HUES64 (cell line): ENCODE results near the gene COL9A3.

ENCODE experiments used
- H3K27ac ChIP-seq: 2 replicates; pipeline ENCODE4 v1.7.0; 2013; ENCODE audit warnings: low read depth, low read length, inconsistent platforms
- H3K27me3 ChIP-seq: 2 replicates; pipeline ENCODE4 v1.6.1; 2013; ENCODE audit warnings: mild to moderate bottlenecking, low read length; ENCODE audit not compliant: insufficient read depth
- H3K36me3 ChIP-seq: 2 replicates; pipeline ENCODE4 v1.6.1; 2013; ENCODE audit warnings: mild to moderate bottlenecking, low read length; ENCODE audit not compliant: insufficient read depth
- H3K4me1 ChIP-seq: 2 replicates; pipeline ENCODE4 v1.6.1; 2013; ENCODE audit warnings: mild to moderate bottlenecking, low read length, moderate library complexity; ENCODE audit not compliant: insufficient read depth
- H3K4me3 ChIP-seq: 2 replicates; pipeline ENCODE4 v1.5.1; 2013; ENCODE audit warnings: mild to moderate bottlenecking, low read length, moderate library complexity
- H3K9ac ChIP-seq: 2 replicates; pipeline ENCODE4 v1.6.1; 2013; ENCODE audit warnings: mild to moderate bottlenecking, low read depth, low read length
- H3K9me3 ChIP-seq: 2 replicates; pipeline ENCODE4 v1.6.1; 2013; ENCODE audit warnings: low read depth, low read length; ENCODE audit not compliant: insufficient read depth
- WGBS: fragments of 150-250, 120-280 bp; methylation state at CpG from one replicate; pipeline ENCODE4 v1.1.7; 2013; ENCODE audit warnings: missing lambda C conversion rate; 5-methylcytosine and 5-hydroxymethylcytosine counted together

Gene COL9A3

DNA sequence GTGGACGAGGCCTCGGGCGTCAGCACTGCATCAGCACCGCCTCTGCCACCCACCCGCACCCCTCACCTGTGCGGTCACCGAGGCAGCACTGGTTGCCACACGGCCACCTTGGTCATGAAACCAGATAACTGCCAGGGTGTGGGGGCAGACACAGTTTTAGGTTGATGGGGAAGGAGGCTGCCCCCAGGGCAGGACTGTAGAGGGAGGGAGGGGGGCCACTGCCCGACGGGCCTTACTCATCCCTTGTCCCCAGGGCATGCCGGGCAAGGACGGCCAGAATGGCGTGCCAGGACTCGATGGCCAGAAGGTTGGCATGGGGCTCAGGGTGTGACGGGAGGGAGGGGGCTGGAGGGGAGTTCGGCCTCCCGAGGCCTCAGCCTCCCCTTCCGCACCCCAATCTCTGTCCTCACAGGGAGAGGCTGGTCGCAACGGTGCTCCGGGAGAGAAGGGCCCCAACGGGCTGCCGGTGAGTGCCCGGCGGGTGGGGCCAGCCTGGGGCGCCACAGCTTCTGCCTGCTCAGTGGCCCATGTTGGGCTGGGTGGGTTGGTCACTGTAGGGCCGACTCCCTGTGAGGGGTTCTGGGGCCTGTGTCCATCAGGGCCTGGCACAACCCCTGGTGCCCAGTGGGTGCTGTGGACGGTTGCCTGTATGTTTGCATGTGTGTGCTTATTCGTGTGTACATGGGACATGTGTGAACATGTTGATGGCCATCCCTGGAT, 11.8 kb downstream of the COL9A3 start:
- Histone ChIP-seq H3K27me3 (no peaks in the 10 kb centered on the region; the same call in 1 of the 2 replicates), H3K9ac (no peak overlapping the region), H3K36me3 (peaks cover 31% of the 10 kb centered on the region), H3K9me3 (no peaks in the 10 kb centered on the region), H3K4me3 (no peak overlapping the region), H3K4me1 (peaks cover 16% of the 10 kb centered on the region), H3K27ac (no peak overlapping the region)
- 97% methylated on average over 29 of the region's 29 CpGs for WGBS

DNA sequence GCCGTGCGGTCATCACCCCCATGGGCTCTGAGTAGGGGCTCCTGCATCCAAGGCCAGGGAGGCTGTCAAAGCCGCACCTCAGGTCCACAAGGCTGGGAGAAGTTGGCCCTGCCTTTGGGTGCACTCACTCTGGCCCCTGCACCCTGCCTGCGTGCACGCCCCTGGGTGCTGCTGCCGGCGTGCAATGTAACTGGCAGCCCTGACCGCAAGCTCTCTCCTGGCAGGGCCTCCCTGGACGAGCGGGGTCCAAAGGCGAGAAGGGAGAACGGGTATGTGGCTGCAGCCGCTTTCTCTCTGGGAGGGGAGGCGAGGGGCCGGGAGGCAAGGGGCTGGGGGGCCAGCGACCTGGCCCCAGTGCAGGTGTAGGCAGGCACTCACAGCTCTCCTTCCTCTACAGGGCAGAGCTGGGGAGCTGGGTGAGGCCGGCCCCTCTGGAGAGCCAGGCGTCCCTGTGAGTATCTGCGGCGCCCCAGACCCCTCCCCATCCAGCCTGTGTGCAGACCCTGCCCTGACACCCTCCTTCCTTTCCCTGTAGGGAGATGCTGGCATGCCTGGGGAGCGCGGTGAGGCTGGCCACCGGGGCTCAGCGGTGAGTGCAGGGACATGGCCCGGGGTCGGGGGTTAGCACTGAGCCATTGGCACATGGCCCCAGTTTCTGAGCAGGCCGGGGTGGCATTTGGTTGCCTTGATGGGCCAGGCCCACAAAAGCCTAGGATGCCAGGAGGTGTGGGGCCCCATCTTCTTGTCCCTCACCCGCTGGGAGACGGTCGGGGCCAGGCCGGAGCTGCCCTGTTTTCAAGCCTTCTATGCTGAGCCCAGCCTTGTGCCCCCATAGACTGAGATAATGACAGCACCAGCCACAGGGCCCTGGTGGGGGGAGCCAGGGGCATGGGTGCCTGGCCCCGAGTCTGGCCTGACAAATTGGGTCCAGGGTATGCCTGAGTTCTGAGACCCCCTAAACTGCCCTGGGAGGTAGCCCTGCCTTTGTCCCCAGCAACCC, 12.7 kb downstream of the COL9A3 start:
- Histone ChIP-seq H3K36me3 (peaks cover 36% of the 10 kb centered on the region), H3K9me3 (no peaks in the 10 kb centered on the region), H3K4me3 (no peak overlapping the region), H3K4me1 (peaks cover 13% of the 10 kb centered on the region), H3K27ac (no peak overlapping the region), H3K9ac (no peak overlapping the region), H3K27me3 (no peaks in the 10 kb centered on the region; the same call in 1 of the 2 replicates)
- 96% methylated on average over 32 of the region's 32 CpGs for WGBS

DNA sequence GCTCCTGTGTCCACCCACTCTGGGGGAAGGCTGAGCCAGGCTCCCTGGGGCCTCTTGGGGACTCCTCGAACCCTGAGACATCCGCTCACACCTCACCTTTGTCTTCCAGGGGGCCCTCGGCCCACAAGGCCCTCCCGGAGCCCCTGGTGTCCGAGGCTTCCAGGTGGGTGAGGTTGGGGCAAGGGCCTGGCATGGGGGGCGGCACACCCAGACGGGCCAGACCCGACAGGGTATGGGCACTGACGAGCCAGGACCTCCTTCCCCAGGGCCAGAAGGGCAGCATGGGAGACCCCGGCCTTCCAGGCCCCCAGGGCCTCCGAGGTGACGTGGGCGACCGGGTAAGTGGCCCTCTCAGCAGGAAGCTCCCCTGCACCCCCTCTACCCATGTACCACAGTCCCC, 13.4 kb downstream of the COL9A3 start:
- Histone ChIP-seq H3K4me1 (peaks cover 12% of the 10 kb centered on the region), H3K27ac (no peak overlapping the region), H3K9ac (no peak overlapping the region), H3K27me3 (no peaks in the 10 kb centered on the region; the same call in 1 of the 2 replicates), H3K9me3 (no peaks in the 10 kb centered on the region), H3K36me3 (peaks cover 41% of the 10 kb centered on the region), H3K4me3 (no peak overlapping the region)
- WGBS = 96% methylated on average over 11 of the region's 14 CpGs

DNA sequence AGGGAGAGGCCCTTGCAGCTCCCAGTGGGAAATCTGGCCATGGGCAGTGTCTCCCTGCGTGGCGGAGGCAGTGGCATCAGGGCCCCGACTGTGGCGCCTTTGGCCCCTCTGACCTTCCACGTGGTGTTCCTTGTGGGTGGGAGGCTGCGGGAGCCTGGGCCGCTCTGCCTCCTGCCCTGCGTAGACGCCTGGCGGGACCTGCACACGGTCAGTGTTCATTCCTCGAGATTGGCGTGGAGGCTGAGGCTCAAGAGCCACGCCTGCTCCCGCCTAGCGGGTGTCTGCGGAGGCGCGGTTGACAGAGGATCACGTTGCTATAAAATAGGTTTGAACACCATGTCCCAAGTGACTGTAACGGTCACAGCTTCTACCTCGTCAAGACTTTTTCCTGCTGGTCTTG, 14.0 kb downstream of the COL9A3 start:
- Histone ChIP-seq H3K27me3 (no peaks in the 10 kb centered on the region; the same call in 1 of the 2 replicates), H3K9ac (no peak overlapping the region)

DNA sequence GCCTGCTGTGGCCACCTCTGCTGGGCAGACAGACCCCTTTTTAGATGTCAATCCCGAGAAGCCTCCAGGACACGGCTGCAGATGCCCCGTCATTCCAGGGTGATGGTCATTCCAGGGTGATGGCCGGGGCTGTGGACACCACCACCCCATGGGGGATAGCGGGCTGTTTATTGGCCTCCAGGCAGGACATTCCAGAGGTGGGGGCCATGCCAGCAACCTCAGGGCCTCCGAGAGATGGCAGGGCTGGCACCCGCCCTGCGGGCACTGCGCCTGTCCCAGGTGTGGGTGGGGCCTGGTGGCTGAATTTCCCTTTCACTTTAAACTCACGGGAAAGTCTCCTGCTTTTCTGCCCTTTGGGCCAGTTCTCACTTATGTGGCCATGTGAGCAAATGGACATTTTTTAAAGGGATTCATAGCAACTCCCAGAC, 14.5 kb downstream of the COL9A3 start:
- Histone ChIP-seq H3K27ac (no peak overlapping the region), H3K4me1 (peaks cover 12% of the 10 kb centered on the region), H3K9ac (no peak overlapping the region), H3K9me3 (no peaks in the 10 kb centered on the region), H3K27me3 (no peaks in the 10 kb centered on the region; the same call in 1 of the 2 replicates), H3K36me3 (peaks cover 50% of the 10 kb centered on the region), H3K4me3 (no peak overlapping the region)
- WGBS = 95% methylated on average over 10 of the region's 10 CpGs

More for the DNA sequence above, 14.0 kb downstream of the COL9A3 start:
- 91% methylated on average over 22 of the region's 22 CpGs for WGBS
- Histone ChIP-seq H3K36me3 (peaks cover 46% of the 10 kb centered on the region), H3K4me3 (no peak overlapping the region), H3K4me1 (peaks cover 12% of the 10 kb centered on the region), H3K27ac (no peak overlapping the region), H3K9me3 (no peaks in the 10 kb centered on the region)

DNA sequence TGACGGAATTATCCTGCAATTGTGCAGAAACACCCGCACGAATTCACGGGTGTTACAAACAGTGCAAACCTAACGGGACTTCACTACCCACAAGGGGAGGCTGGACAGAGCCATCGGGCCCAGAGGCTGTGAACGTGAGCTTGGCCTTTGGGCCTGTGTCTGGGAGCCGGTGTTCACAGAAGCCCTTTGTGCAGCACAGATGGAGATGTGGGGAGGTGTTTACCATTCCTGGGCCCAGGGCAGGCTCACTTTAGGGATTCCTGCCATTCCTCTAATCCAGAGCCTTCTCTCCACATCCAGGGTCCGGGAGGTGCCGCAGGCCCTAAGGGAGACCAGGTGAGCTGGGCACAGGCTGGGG, 15.0 kb downstream of the COL9A3 start:
- peak overlapping the region; percentile 46; the same call in 1 of the 2 replicates for H3K27ac ChIP-seq
- peaks cover 55% of the 10 kb centered on the region for H3K36me3 ChIP-seq
- peaks cover 12% of the 10 kb centered on the region for H3K4me1 ChIP-seq
- H3K9me3 ChIP-seq = no peaks in the 10 kb centered on the region
- no peak overlapping the region for H3K4me3 ChIP-seq
- no peaks in the 10 kb centered on the region for H3K27me3 ChIP-seq
- WGBS = 91% methylated on average over 10 of the region's 10 CpGs
- no peak overlapping the region for H3K9ac ChIP-seq

DNA sequence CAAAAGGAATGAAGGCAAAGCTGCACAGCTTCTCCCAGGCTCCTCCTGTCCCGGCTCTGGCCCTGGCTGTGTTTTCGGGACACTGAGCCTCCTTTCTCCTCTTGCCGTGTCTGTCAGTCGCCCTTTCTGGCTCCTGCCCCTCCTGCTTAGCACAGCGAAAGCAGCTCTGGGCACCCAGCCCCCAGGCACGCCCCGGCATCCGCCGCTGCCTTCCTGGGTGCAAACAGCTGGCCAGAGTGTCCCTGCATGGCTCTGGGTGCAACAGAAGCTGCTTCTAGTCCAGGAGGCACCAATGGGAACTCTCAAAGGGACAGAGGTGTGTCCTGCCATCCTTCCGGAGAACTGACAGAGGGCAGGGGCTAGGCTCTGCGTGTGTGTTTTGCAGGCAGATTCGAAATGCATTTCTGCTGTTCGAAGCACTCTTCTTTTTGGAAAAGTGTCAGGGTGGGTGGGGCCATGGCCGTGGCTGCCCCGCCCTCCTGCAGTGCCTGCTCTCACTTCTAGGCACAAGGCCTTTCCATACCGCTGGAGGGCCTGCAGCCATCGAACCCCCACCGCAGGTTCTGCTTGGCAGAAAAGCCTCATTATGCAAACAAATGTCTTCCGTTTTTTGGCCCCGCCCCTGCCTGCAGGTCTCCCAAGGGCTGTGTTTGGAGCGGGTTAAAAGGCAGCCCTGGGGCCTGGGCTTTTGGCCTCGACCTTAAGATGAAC, 15.5 kb downstream of the COL9A3 start:
- Histone ChIP-seq H3K27me3 (no peaks in the 10 kb centered on the region), H3K4me3 (no peak overlapping the region), H3K36me3 (peaks cover 57% of the 10 kb centered on the region), H3K9me3 (no peaks in the 10 kb centered on the region), H3K27ac (peak overlapping the region; percentile 58; the same call in 1 of the 2 replicates), H3K4me1 (peaks cover 12% of the 10 kb centered on the region), H3K9ac (no peak overlapping the region)
- WGBS = 48% methylated on average over 22 of the region's 22 CpGs

DNA sequence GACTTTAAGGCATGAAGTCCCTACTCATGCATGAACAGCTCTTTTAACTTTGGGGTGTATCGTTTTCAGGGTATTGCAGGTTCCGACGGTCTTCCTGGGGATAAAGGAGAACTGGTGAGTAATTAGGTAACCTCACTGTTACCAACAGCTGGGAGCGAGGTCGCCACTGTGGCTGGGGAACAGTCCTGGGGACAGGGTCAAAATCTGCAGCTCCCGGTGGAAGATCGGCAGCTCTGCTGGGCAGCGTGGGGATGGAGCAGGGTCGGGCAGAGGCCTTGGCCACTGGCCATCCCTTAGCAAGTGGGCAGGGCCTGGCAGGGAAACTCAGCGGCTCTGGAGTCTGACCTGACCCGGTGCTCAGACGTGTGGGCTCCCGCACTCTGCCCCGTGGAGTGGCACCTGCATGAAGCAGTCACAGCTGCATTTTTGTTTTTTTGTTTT, 16.1 kb downstream of the COL9A3 start:
- no peak overlapping the region for H3K9ac ChIP-seq
- WGBS = 81% methylated on average over 14 of the region's 14 CpGs

DNA sequence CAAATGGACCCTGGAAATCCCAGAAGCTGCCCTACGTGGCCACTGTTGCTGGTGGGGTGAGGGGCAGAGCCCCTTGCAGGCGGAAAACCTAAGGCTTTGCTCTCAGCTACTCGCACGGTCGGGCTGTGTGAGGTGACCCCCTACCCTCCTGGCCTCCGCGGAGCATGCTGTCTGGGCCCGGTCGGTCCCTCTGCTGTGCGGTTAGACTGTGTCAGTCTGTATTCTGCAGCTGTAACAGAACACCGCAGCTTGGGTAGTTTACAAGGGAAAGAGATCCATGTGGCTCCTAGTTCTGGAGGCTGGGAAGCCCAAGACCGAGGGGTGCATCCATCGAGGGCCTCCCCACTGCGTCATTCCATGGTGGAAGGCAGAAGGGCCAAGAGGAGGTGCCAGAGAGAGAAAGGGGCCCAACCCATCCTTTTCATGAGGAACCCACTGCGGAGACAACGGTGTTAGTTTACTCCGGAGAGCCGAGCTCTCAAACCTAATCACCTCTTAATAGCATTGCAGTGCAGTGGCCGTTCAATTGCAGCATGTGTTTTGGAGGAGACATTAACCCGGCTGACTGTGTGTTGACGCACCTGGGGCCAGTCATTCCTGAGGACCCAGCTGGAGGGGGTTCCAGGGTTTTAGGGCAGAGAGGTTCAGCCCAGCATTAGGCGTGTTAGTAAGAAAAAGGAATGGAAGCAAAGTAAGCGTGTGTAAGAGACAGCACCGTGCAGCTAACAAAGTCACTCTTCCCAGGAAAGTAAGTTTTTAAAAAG, 18.3 kb downstream of the COL9A3 start:
- Histone ChIP-seq H3K4me1 (peaks cover 12% of the 10 kb centered on the region), H3K27ac (no peak overlapping the region), H3K27me3 (no peaks in the 10 kb centered on the region), H3K36me3 (peaks cover 52% of the 10 kb centered on the region), H3K9ac (no peak overlapping the region), H3K9me3 (no peaks in the 10 kb centered on the region), H3K4me3 (no peak overlapping the region)
- WGBS = 95% methylated on average over 24 of the region's 24 CpGs

More for the DNA sequence above, 16.1 kb downstream of the COL9A3 start:
- Histone ChIP-seq H3K27me3 (no peaks in the 10 kb centered on the region), H3K4me1 (peaks cover 12% of the 10 kb centered on the region), H3K4me3 (no peak overlapping the region), H3K36me3 (peaks cover 54% of the 10 kb centered on the region), H3K27ac (peak overlapping the region; percentile 58; the same call in 1 of the 2 replicates), H3K9me3 (no peaks in the 10 kb centered on the region)
